Transverse colon (tissue), 3 donors: Measurements from ENCODE around the gene MYLK.

Source experiments
- CTCF ChIP-seq, 5 experiments: fragments of 200-600 bp in 3 of 5; fragments of 450-650 bp in 2 of 5; sonication (generic) in 3 of 5; IDR thresholded peaks; 1 replicate in 2 of 5; 2 replicates in 3 of 5; pipeline ENCODE4 v1.5.1; 2016 to 2017; ENCODE audit warnings: antibody characterized with exemption in 5 of 5, inconsistent platforms in 3 of 5, mild to moderate bottlenecking in 2 of 5, moderate library complexity in 1 of 5
- EP300 ChIP-seq: sonication (generic); formaldehyde crosslinking; IDR thresholded peaks from one replicate; pipeline ENCODE4 v1.6.1; 2017; ENCODE audit warnings: antibody characterized with exemption, low read depth

GRCh38 chr3:123626881-123627280 is 257.3 kb downstream of the MYLK start:
- TF ChIP-seq EP300 (no peak), CTCF (IDR thresholded peaks at IDR 0.05) (no peak)
